Body of pancreas (tissue), 4 donors: Measurements from ENCODE around the gene GPRC5A.

Source experiments
- POLR2A ChIP-seq, 3 donors: fragments of 450-650 bp; IDR thresholded peaks; one replicate each; pipeline ENCODE4 v1.6.1; 2016; ENCODE audit warnings: antibody characterized with exemption in 3 of 3, mild to moderate bottlenecking in 2 of 3
- TF ChIP-seq, protein P1 (sequence below), 7 experiments: fragments of 450-650 bp in 4 of 7; fragments of 200-600 bp in 3 of 7; sonication (generic) in 3 of 7; IDR thresholded peaks; one replicate each; pipeline ENCODE4 v1.5.1; 2016 to 2019; ENCODE audit warnings: antibody characterized with exemption in 7 of 7

DNA sequence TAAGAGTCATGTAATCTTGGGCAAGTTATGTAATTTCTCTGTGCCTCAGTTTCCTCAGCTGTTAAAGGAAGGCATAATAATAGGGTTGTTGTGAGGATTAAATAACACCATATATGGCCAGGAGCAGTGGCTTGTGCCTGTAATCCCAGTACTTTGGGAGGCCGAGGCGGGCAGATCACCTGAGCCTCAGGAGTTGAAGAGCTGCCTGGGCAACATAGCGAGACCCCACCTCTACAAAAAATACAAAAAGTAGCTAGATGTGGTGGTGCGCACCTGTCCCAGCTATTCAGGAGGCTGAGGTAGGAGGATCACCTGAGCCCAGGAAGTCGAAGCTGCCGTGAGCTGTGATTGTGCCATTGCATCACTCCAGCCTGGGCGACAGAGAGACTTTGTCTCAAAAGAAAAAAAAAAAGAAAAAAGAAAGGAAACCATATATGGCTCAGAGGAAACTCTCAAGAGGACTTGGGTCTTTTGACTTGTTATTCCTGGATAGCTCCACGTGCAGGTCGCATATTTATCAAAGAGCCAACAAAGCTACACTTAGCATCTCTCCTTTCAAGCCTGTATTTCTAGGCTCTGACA is 6.9 kb downstream of the GPRC5A start:
- TF ChIP-seq, protein P1, sequence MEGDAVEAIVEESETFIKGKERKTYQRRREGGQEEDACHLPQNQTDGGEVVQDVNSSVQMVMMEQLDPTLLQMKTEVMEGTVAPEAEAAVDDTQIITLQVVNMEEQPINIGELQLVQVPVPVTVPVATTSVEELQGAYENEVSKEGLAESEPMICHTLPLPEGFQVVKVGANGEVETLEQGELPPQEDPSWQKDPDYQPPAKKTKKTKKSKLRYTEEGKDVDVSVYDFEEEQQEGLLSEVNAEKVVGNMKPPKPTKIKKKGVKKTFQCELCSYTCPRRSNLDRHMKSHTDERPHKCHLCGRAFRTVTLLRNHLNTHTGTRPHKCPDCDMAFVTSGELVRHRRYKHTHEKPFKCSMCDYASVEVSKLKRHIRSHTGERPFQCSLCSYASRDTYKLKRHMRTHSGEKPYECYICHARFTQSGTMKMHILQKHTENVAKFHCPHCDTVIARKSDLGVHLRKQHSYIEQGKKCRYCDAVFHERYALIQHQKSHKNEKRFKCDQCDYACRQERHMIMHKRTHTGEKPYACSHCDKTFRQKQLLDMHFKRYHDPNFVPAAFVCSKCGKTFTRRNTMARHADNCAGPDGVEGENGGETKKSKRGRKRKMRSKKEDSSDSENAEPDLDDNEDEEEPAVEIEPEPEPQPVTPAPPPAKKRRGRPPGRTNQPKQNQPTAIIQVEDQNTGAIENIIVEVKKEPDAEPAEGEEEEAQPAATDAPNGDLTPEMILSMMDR (IDR thresholded peaks at IDR 0.05) = no peak
- no peak for TF ChIP-seq POLR2A (IDR thresholded peaks at IDR 0.05)
